Measurements from ENCODE around the gene RAET1E.

RAET1E gene

DNA sequence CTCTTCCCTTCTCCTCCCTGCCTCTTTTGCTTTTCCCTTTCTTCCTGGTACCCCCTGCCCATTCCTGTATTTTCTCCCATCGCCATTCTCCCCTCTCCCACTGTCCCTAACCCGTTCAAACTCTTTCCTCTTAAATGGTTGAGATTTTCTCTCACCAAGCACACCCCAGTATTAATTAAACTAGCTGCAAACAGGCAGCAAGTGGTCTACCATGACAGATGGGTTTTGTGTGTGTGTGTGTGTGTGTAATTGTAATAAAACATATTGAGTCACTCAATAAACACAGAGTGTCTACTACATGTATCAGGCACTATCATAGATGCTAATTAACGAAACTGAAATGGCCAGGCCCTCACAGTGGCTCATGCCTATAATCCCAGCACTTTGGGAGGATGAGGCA lies 6.7 kb downstream of the RAET1E start:
- DNase-seq (ENCODE audit: low read depth in 3 of 3) = no peak

DNA sequence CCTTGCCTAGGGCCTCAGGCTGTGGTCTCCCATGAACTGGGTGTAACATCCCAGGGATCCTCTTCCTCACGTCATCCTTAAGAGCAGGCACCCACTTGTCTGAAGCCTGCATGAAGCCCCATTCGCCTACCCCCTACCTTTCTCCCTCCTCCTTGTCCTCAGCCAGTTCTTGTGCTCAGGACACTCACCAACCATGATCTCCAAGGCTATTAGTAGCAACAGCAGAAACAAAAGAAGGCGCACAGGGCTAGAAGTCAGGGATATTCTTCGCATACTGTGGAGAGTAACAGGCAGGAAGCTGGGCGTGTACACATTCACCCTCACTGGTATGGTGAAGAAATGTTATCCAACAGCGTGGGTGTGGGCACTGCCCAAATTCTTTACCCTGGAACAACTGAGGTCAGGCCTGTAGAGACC lies 7.3 kb downstream of the RAET1E start:
- DNase-seq (ENCODE audit: low read depth in 3 of 3) = no peak

DNA sequence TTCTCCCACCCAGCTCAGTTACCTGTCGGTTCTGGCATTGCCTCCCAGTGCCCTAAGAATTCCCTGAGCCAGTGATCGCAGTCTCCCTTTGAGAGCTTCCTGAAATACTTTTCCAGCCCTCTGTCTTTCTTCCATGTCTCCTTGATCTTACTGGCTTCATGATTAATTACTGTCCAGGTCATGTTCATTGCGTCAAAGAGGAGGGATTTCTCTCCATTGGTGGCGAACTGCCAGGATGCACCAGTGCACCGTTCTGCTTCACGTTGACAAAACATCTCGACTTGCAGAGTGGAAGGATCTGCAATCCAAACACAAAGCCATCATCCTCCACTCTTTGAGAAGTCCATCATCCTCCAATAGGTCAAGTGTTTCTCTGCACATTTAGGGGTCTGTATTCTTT lies 8.6 kb downstream of the RAET1E start:
- no peak for DNase-seq (ENCODE audit: low read depth in 3 of 3)

DNA sequence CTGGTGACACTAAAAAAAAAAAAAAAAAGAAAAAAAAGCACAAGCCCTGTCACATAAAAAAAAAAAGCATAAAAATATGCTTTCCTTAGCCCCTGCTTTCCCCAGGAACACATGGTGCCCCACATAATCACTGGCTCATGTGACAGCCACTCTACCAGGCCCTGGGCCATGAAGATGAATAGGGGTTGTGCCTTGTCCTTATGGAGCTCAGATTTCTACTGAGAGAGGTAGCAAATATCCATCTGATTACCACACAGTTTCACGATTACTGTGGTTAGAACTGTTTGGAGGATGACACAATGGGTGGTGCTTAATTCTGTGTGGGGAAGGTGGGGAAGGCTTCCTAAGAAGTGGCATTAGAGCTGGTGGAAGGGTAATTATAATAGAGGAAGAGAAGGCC lies 9.3 kb downstream of the RAET1E start:
- no peak for DNase-seq (ENCODE audit: low read depth in 3 of 3)

DNA sequence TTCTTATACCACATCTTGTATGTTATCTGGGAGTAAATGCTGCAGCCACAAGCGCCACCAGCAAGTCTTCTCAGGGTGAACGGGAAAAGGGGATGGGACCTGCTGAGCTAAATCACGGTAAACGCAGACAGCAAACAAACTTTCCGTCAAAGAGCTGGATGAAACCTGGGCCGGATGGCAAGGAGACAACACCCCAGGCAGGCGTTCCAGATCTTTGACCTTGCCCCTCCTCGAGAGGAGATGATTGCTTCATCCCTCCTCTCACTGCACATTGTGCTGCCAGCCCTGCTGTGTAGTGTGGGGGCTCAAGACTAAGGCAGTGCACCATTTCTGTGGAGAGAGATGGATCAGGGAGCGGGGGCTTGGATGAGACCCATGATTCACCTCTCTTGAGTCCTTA lies 9.8 kb downstream of the RAET1E start:
- no peak for DNase-seq (ENCODE audit: low read depth in 3 of 3)

DNA sequence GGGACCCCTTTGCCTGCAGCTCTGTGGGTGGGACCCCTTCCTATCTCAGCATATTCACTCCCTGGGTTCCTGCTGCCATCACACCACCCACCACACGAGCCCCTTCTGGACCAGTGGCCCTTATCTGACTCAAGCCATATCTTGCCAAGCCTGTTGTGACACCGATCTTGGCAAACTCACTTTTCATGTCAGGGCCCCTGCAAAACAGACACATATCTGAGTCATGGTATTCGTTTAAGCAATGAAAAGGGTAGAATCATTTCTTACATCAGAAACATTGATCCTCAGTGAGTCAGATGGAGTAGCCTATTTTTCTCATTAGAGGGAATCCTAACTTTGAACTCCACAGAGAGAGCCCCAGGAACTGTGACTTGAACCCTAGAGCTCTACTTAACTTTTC lies 10.6 kb downstream of the RAET1E start:
- DNase-seq (ENCODE audit: low read depth in 3 of 3) = no peak

DNA sequence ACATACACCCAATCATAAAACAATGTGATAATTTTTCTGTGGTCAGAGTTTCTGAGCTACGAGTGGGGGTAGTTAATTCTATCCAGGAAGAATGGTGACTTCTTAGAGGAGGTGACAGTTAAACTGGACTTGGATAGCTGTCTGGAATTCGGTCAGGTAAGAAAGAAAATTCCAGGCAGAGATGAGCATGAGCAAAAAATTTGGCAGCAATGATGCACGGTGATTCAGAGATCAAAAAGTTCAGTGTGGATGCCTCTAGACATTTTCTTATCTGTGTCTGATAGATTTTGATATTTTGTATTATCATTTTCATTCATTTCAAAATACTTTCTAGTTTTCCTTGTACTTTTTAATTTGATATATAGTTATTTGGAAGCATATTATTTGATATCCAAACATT lies 12.0 kb downstream of the RAET1E start:
- no peak for DNase-seq (ENCODE audit: low read depth in 3 of 3)

DNA sequence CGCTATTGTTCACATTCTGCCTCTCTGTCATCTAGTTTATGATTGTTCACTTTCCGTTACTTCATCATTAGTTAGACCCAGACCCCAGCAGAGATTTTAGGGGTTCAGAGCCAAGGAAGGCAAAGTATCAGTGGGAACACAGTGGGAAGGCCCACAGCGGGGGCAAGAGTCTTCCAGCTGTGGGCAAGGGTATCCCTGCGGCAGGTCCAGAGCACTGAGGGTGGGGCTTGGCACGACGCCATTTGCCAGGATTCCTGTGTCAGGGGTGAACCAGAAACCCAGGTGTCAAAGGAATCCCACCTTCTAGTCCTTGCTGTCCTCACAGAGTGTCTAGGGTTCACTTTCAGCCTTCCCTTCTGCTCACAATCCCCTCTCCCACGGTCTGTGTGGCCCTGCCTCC lies 13.3 kb downstream of the RAET1E start:
- no peak for DNase-seq (ENCODE audit: low read depth in 3 of 3)

DNA sequence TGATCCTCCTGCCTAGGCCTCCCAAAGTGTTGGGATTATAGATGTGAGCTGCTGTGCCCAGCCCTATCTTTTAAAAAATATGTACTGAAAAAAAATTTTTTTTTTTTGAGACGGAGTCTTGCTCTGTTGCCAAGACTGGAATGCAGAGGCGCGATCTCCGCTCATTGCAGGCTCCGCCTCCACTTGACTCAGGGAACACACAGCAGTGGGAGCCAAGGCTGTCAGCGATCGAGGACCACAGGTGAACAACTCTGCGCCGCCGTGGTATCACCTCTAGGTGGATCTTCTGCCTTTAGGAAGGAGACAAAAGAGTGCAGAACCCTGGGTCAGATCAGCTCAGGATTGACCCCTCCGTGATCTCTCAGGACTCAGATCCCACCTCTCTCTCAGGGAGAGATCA lies 13.7 kb downstream of the RAET1E start:
- no peak for DNase-seq (ENCODE audit: low read depth in 3 of 3)

DNA sequence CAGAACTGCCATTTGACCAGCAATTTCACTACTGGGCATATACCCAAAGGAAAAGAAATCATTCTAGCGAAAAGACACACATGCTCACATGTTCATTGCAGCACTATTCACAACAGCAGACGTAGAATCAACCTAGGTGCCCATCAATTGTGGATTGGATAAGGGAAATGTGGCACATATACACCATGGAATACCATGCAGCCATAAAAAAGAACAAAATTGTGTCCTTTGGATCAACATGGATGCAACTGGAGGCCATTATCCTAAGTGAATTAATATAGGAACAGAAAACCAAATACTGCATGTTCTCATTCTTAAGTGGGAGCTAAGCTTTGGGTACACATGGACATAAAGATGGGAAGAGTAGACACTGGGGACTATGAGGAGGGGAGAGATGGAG lies 16.1 kb downstream of the RAET1E start:
- DNase-seq (ENCODE audit: low read depth in 3 of 3) = no peak

DNA sequence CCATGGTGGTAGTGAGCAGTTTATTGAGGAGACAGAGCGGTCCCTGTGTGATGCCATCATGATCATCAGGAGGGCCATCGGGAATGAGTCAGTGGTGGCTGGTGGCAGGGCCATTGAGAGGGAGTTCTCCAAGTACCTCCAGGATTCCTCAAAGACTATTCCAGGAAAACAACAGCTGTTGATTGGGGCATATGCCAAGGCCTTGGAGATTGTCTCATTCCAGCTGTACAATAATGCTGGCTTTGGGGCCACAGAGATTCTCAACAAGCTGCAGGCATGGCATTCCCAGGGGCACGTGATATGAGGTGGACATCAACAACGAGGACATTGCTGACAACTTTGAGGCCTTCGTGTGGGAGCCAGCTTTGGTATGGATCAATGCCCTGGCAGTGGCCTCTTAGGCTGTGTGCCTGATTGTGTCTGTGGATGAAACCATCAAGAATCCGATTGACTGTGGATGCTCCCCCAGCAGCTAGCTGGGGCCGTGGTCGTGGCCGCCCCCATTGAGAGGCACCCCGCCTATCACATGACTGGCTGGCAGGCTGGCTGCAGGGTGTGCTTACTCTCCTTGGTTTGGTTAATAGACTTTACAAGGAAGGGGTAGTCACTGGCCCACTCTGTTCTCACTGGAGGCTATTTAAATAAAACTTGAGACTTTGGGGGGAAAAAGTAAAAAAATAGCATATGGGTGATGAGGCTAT lies 16.7 kb downstream of the RAET1E start:
- DNase-seq (ENCODE audit: low read depth in 3 of 3) = no peak

DNA sequence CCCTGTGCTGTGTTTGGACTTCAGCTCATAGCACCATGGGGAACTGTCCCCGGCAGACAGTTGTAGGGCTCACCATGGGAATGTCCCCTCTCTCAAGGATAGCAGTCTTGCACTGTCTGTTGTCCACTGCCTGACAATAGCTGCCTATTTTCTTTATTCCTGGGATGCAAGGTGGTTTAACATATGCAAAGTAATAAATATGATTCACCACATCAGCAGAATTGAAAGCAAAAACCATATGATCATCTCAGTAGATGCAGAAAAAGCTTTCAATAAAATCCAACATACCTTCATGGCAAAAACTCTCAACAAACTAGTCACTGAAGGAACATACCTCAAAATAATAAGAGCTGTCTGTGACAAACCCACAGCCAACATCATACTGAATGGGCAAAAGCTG lies 20.3 kb downstream of the RAET1E start:
- no peak for DNase-seq (ENCODE audit: low read depth in 3 of 3)

DNA sequence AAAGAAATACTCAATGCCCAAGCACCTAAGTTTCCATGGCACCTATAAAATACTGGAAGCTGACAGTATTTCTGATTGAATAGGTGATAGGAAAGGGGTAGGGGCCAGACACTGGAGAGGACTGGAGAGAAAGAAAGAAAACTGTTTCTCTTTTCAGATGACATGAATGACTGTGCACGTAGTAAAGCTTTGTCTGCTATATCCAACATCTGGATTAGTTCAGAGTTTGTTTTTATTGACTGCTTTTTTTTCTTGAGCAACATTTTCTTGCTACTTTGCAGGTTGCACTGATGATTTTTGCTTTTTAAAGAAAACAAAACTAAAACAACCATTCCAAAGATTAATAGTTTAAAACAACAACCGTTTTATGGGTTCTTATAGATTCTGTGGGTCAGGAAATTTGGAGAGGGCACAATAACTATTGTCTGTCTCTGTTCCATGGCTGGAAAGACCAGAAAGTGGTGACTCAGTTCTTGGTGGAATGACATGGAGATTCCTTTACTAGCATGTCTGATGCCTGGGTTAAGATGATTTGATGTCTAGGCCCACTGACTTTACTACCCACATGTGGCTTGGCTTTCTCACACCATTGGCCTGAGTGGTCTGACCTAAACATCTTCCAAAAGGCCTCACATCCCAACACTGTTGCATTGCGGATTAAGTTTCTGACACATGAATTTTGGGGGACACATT lies 21.5 kb downstream of the RAET1E start:
- no peak for DNase-seq (ENCODE audit: low read depth in 3 of 3)

DNA sequence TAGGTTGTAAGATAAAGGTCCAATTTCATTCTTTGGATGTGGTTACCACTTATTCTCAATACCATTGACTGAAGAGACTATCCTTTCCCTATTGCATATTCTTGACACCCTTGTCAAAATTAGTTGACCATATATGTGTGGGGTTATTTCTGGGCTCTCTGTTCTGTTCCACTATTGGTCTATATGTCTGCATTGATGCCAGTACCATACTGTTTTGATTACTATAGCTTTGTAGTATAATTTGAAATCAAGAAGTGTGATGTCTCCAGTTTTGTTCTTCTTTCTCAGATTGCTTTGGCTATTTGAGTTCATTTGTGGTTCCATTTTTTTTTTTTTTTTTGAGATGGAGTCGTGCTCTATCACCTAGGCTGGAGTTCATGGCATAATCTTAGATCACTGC lies 25.7 kb downstream of the RAET1E start:
- DNase-seq (ENCODE audit: low read depth in 3 of 3) = no peak

DNA sequence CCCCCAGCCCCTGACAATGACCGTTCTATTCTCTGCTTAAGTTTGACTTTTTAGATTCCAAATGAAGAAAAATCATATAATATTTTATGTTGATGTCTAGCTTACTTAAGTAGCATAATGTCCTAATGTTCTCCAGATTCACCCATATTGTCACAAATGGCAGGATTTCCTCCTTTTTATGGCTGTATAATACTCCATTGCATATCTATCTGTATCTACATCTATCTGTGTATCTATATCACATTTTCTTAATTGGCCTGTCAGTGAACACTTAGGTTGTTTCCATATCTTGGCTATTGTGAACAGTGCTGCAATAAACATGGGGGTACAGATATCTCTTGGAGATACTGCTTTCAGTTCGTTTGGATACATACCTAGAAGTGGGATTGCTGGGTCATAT lies 26.7 kb downstream of the RAET1E start:
- no peak for DNase-seq (ENCODE audit: low read depth in 3 of 3)

DNA sequence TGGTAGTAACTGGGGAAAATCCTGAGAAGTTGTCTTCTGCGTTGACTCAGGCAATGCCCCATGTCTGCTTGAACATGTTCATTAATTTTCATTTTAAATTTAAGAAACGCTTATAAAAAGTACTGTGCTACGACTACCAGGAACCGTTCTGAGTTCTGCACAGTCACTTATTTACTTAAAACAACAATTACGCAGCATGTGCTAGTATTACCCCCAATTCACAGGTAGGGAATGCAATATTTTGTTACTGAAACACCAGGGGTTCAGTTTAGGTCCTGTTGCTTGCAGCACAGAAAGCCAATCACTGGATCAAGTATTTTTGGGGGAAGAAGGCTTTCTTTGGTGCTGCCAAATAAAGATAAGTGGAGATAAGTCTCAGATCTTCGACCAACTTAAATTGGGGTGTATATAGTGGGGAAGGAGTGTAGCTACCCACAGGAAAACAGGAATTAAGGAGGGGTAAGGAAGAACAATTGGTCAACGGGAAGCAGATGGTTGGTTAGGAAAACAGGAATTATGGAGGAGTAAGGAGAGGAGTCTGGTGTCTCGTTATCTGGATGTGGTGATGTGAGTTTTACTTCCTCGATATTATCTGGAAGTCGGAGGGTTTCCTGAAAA lies 28.5 kb downstream of the RAET1E start:
- no peak for DNase-seq (ENCODE audit: low read depth in 3 of 3)

DNA sequence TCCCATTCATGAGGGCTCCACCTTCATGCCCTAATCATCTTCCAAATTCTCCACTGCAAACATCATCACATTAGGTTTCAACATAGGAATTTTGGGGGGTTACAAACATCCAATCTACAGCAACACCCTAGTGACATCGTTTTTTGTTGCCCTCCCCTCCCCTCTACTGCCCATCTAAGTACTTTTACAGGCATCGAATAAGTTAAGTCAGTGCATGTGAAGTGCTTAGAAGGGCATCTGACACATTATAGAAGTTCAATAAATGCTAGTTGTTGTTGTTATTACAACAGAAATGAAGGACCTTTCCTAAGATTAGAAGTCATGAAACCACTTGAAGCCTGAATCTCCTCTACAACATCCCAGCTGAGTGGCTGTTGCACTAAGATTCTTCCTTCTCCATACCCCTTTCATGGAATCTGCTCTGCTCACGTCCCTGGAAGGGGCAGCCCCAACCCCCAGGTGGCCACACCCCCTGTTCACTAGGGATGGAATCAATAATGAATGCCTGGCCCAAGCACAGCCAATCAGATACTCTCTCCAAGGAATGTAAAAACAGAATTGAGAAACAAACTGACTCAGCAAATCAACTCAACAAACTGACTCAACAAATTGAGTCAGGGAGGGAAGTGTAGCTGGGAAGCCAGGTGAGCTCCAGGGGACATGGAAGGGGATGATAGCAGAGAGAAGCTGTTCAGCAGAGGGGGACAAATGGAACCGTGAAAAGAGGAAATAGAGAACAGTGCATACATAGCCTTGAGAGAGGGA lies 29.9 kb downstream of the RAET1E start:
- no peak for DNase-seq (ENCODE audit: low read depth in 3 of 3)

DNA sequence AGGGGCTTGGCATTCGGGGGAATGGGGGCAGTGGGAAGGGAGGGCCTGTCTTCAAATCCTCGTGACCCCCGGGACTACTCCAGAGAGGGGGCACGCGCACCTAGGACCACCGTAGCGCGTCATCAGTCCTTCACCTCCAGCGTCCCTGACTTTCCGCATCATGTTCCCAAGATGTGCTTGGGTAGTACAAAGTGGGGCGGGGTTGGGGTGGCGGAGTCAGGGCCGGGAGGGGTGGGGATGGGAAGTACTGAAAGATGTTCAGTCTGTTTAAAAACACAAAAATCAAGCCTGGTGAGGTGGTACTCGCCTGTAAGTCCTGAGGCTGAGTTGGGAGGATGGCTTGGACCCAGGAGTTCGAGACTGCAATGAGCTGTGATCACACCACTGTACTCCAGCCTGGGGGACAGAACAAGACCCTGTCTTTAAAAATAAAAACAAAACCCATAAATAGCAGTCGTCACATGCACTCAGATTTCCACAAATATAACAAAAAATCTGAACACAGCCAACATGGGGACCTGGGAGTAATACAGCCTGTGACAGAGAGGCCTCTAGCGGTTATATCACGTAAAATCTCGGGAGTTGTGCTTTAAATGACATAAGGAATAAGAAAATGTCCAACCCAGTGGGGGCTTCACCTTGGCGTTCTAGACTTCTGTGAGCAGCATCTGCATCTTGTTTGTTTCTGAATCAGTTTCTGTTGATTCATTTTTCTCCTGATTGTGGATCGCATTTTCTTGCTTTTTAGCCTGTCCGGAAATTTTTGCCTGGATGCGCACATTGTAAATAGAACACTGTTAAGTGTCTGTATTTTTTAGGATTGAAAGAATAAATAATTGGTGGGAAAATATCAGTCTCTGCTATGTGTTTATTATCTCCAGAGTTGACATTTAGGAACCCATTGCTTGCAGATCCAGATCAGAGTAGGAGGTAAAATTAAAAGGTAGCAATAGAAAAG lies 33.1 kb downstream of the RAET1E start:
- no peak for DNase-seq (ENCODE audit: low read depth in 3 of 3)

DNA sequence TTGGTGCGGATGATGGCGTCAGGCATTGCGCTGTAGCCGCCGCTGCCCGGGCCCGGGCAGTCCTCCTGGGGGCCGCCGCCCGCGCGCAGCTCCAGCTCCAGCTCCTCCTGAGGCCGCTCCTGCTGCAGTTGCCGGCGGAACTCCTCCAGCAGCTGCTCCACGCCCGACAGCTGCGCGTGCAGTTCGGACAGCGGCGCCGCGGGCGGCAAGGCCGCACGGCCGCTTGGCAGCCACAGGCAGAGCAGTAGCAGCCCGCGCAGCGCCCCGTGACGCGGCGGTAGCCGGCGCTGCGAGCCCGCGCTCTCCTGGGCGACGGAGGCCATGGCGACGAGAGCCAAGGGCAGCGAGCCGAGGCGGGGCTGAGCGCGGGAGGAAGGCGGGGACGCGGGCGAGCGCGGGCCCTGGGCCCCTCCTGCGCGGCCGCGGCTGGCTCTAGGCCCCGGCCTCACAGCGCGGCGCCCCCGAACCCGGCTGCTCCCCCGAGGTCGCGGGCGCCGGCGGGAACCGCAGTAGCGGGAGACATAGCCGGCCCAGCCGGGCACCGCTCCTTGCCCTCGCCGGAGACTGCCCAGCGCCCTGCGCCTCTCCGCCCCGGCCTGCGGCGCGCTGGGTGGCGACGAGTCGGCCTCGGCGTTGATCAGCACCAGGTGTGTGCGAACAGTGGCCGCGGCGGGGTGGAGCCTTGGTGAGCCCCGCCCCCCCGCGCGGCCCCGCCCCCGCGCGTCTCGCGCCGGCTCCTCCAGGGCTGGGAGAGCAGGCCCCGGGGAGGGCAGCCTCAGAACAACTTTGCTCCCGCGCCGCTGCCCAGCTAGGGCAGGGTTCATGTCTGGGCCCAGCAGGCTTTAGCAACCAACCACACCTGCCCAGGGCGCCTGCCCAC lies 34.0 kb downstream of the RAET1E start, which contains the start of gene LRP11:
Gene LRP11, minus strand, starts transcription at position 662 of the 880 bp plus-strand sequence. Its CDS starts 339 bp downstream, at position 323.
- DNase-seq (ENCODE audit: low read depth in 3 of 3) = peak; percentile 62 to 77 (median 72)
